K562 (cell line): ENCODE results near the gene CEP72. TPM values are rescaled to one million over a fixed set of nuclear protein-coding genes. Genes with fewer than 3 reads are reported as not detected.

ENCODE experiments used
- ATAC-seq: fragments of 200-7000 bp; cut with Tn5 transposase; 3 replicates; pipeline ENCODE4 v1.9.1; 2020; ENCODE audit warnings: moderate library complexity
- BruUV-seq: library from RNA; stranded (reverse); fragments of 400-500 nt; replicated peaks from 2 replicates; lab custom pipeline; 2021; lab: Mats Ljungman, UMichigan
- CTCF ChIA-PET: fragments of 300-600 bp; formaldehyde crosslinking; extraction: SDS; loops from one replicate; lab custom pipeline; 2021; ENCODE audit warnings: low intra/inter-chr PET ratio; lab: Yijun Ruan, JAX
- POLR2A ChIA-PET: fragments of 300-600, 350-650 bp; sonication (Branson Sonifier 250); formaldehyde crosslinking; extraction: SDS; loops from one replicate; lab custom pipeline; 2021; ENCODE audit warnings: antibody characterized with exemption, inconsistent platforms; lab: Yijun Ruan, JAX
- DNase-seq, 4 experiments: peaks; one replicate each; pipeline versions ENCODE4 v3.0.0 to v3.0.0-alpha.2; 2011 to 2018; ENCODE audit warnings: low spot score in 3 of 4, mixed read lengths in 3 of 4; ENCODE audit errors: extremely low read depth in 1 of 4
- FAIRE-seq: peaks from 2 replicates; lab custom pipeline; 2011; peaks lifted over from hg19 to GRCh38; lab: Jason Lieb, UNC
- H2AFZ ChIP-seq: 2 replicates; pipeline ENCODE4 v1.6.0; 2011; ENCODE audit warnings: low read depth, low read length, control low read depth, inconsistent platforms
- H3K27ac ChIP-seq: fragments of 200-600 bp; 3 replicates; pipeline ENCODE4 v1.8.0; 2011; ENCODE audit warnings: low read depth, mild to moderate bottlenecking, control low read depth, inconsistent platforms, low read length, moderate library complexity, mixed read lengths; ENCODE audit errors: extremely low read depth
- H3K27me3 ChIP-seq, 2 experiments: fragments of 300-600 bp in 1 of 2; 2 replicates in 1 of 2; 3 replicates in 1 of 2; pipeline versions ENCODE4 v1.6.0 to v1.8.0; 2011; ENCODE audit warnings: inconsistent platforms in 2 of 2, low read length in 2 of 2, mild to moderate bottlenecking in 1 of 2, mixed read lengths in 1 of 2, moderate library complexity in 1 of 2; ENCODE audit not compliant: control insufficient read depth in 2 of 2, insufficient read depth in 2 of 2
- H3K36me3 ChIP-seq: fragments of 300-600 bp; 3 replicates; pipeline ENCODE4 v1.8.0; 2011; ENCODE audit warnings: mild to moderate bottlenecking, low read length, inconsistent platforms; ENCODE audit not compliant: control insufficient read depth, insufficient read depth
- H3K4me1 ChIP-seq, 2 experiments: fragments of 200-600 bp in 1 of 2; replicated peaks in 1 of 2; 2 replicates in 1 of 2; 3 replicates in 1 of 2; pipeline versions ENCODE4 v1.5.1 to v1.8.0; 2011; ENCODE audit warnings: inconsistent platforms in 2 of 2, low read length in 2 of 2, mild to moderate bottlenecking in 1 of 2, mixed read lengths in 1 of 2, moderate library complexity in 1 of 2; ENCODE audit not compliant: control insufficient read depth in 2 of 2, insufficient read depth in 2 of 2
- H3K4me2 ChIP-seq: 2 replicates; pipeline ENCODE4 v1.6.1; 2011; ENCODE audit warnings: low read length, control low read depth, inconsistent platforms, mixed read lengths; ENCODE audit not compliant: insufficient read depth
- H3K4me3 ChIP-seq: fragments of 200-600 bp; sonication (generic), shearing (Covaris generic); 2 replicates; pipeline ENCODE4 v1.5.1; 2016; ENCODE audit warnings: control low read depth, inconsistent platforms
- H3K79me2 ChIP-seq: fragments of 200-600 bp; 3 replicates; pipeline ENCODE4 v1.8.0; 2011; ENCODE audit warnings: low read length, inconsistent platforms; ENCODE audit not compliant: control insufficient read depth, insufficient read depth
- H3K9ac ChIP-seq, 2 experiments: 2 replicates each; pipeline versions ENCODE4 v1.6.0 to v1.6.1; 2011; ENCODE audit warnings: low read depth in 2 of 2, low read length in 2 of 2, control low read depth in 1 of 2, inconsistent platforms in 1 of 2, mild to moderate bottlenecking in 1 of 2, mixed read lengths in 1 of 2; ENCODE audit not compliant: insufficient read depth in 1 of 2
- H3K9me1 ChIP-seq: one replicate; pipeline ENCODE4 v1.6.0; 2011; ENCODE audit warnings: inconsistent platforms, mild to moderate bottlenecking, low read length, moderate library complexity; ENCODE audit not compliant: control insufficient read depth, insufficient read depth
- H3K9me3 ChIP-seq: replicated peaks from 2 replicates; pipeline ENCODE4 v1.5.1; 2011; ENCODE audit warnings: low read depth, low read length, inconsistent platforms; ENCODE audit not compliant: control insufficient read depth, insufficient read depth
- H4K20me1 ChIP-seq: replicated peaks from 2 replicates; pipeline ENCODE4 v1.6.1; 2011; ENCODE audit warnings: low read length, inconsistent platforms, mixed read lengths; ENCODE audit not compliant: control insufficient read depth, insufficient read depth
- CEBPG ChIP-seq, 3 experiments: fragments of 200-800 bp in 1 of 3; sonication (Bioruptor generic) in 1 of 3; sonication (generic) in 1 of 3; formaldehyde crosslinking in 1 of 3; IDR thresholded peaks in 2 of 3; conservative IDR thresholded peaks in 1 of 3; 2 replicates each; pipeline versions ENCODE4 v1.6.1 to v1.8.0; 2016 to 2022; ENCODE audit warnings: missing compliant biosample characterization in 2 of 3, missing genetic modification characterization in 2 of 3, mild to moderate bottlenecking in 1 of 3, missing genetic modification reagents in 1 of 3
- ELK1 ChIP-seq: sonication (generic); formaldehyde crosslinking; IDR thresholded peaks from 2 replicates; pipeline ENCODE4 v1.8.1; 2022; ENCODE audit warnings: missing genetic modification reagents
- FOXJ2 ChIP-seq: fragments of 200-800 bp; sonication (Bioruptor generic); IDR thresholded peaks from 2 replicates; pipeline ENCODE4 v1.6.1; 2016; ENCODE audit warnings: missing genetic modification characterization, missing compliant biosample characterization
- FOXP1 ChIP-seq: sonication (generic); formaldehyde crosslinking; IDR thresholded peaks from 2 replicates; pipeline ENCODE4 v1.8.0; 2022; ENCODE audit warnings: mild to moderate bottlenecking, missing genetic modification reagents
- HSF4 ChIP-seq: fragments of 250-450 bp; sonication (Bioruptor Pico); IDR thresholded peaks from 2 replicates; pipeline ENCODE4 v2.1.2; 2022; ENCODE audit warnings: mild to moderate bottlenecking, moderate library complexity, borderline replicate concordance
- MYC ChIP-seq, 2 experiments: fragments of 250-450 bp in 1 of 2; sonication (Bioruptor Pico) in 1 of 2; IDR thresholded peaks; 2 replicates each; pipeline versions ENCODE4 v1.5.1 to v1.6.1; 2012 to 2021; ENCODE audit warnings: low read depth in 2 of 2, borderline replicate concordance in 1 of 2, improper control_type of control experiment in 1 of 2, low read length in 1 of 2, mild to moderate bottlenecking in 1 of 2, moderate library complexity in 1 of 2
- NCOA4 ChIP-seq: fragments of 450-650 bp; IDR thresholded peaks from 2 replicates; pipeline ENCODE4 v1.6.1; 2018; ENCODE audit warnings: mild to moderate bottlenecking; ENCODE audit not compliant: partially characterized antibody
- POLR2AphosphoS5 ChIP-seq: IDR thresholded peaks from 2 replicates; pipeline ENCODE4 v1.6.1; 2011; ENCODE audit warnings: mild to moderate bottlenecking, low read depth, low read length, moderate library complexity; ENCODE audit not compliant: control insufficient read depth, insufficient read depth
- POLR2G ChIP-seq: fragments of 200-400 bp; formaldehyde crosslinking; IDR thresholded peaks from 2 replicates; pipeline ENCODE4 v1.6.1; 2017; ENCODE audit warnings: low read depth, mild to moderate bottlenecking, antibody characterized with exemption, low read length, moderate library complexity
- SMAD4 ChIP-seq: fragments of 250-450 bp; sonication (Bioruptor Pico); conservative IDR thresholded peaks from 2 replicates; pipeline ENCODE4 v1.8.0; 2021; ENCODE audit warnings: inconsistent platforms, mild to moderate bottlenecking, moderate library complexity
- SNAPC5 ChIP-seq: fragments of 250-450 bp; sonication (Bioruptor Pico); IDR thresholded peaks from 2 replicates; pipeline ENCODE4 v1.8.0; 2021; ENCODE audit warnings: moderate library complexity, mild to moderate bottlenecking, inconsistent platforms
- SP1 ChIP-seq: sonication (generic); formaldehyde crosslinking; IDR thresholded peaks from 2 replicates; pipeline ENCODE4 v1.8.1; 2022; ENCODE audit warnings: mild to moderate bottlenecking, missing genetic modification reagents
- SP2 ChIP-seq: IDR thresholded peaks from 2 replicates; pipeline ENCODE4 v1.6.1; 2011; ENCODE audit warnings: mild to moderate bottlenecking, low read depth, low read length, moderate library complexity; ENCODE audit not compliant: poor library complexity, severe bottlenecking; ENCODE audit errors: extremely low read depth
- YY1 ChIP-seq, 3 experiments: IDR thresholded peaks; 2 replicates each; pipeline ENCODE4 v1.6.1; 2011; ENCODE audit warnings: low read length in 2 of 3, mild to moderate bottlenecking in 2 of 3, moderate library complexity in 2 of 3, borderline replicate concordance in 1 of 3, control low read depth in 1 of 3, low read depth in 1 of 3; ENCODE audit not compliant: insufficient read depth in 3 of 3, insufficient replicate concordance in 2 of 3, control insufficient read depth in 1 of 3, insufficient read length in 1 of 3; ENCODE audit errors: extremely low read depth in 1 of 3
- ZNF589 ChIP-seq: fragments of 200-800 bp; sonication (Bioruptor generic); IDR thresholded peaks from 2 replicates; pipeline ENCODE4 v1.6.1; 2016; ENCODE audit warnings: low read depth, missing genetic modification characterization, missing compliant biosample characterization
- WGBS: fragments of 100-300 bp; shearing (Covaris generic); methylation state at CpG from one replicate; pipeline ENCODE4 v1.1.6; 2016; ENCODE audit warnings: low coverage, mixed read lengths; ENCODE audit not compliant: insufficient coverage; ENCODE audit errors: missing lambda C conversion rate; 5-methylcytosine and 5-hydroxymethylcytosine counted together
- in situ Hi-C: fragments of 300-500 bp; cut with MboI; formaldehyde crosslinking; loops from 4 replicates; pipeline ENCODE4 v1.15.0; 2018; ENCODE audit warnings: inconsistent platforms, mixed read lengths
- intact Hi-C: fragments of 100-400 bp; cut with micrococcal nuclease; formaldehyde crosslinking; loops from 2 replicates; pipeline ENCODE4 v1.14.2; 2022
- polyA plus RNA-seq, 8 experiments: library from polyadenylated mRNA; depleted of rRNA in 4 of 8; stranded (reverse) in 5 of 8; unstranded in 3 of 8; fragments of >200 nt; fragmentation: Nextera tagmentation in 2 of 8; fragmentation: Illumina TruSeq in 1 of 8; extraction: Ambion mirVana in 2 of 8; extraction: Trizol in 1 of 8; gene quantifications; 2 replicates each; pipeline versions ENCODE4 v1.2.1 to v1.2.3, GENCODE V29; 2011 to 2014; ENCODE audit warnings: inconsistent platforms in 1 of 8, missing spikeins in 1 of 8
- total RNA-seq, 7 experiments: library from RNA; depleted of rRNA in 6 of 7; stranded (reverse); fragments of >200 nt in 6 of 7; fragmentation: Illumina TruSeq in 2 of 7; extraction: Trizol in 2 of 7; gene quantifications; 2 replicates each; pipeline versions ENCODE4 v1.2.1 to v1.2.3, GENCODE V29; 2011 to 2021; ENCODE audit warnings: low replicate concordance in 1 of 7

Gene CEP72
- total and polyA plus RNA-seq, 9 of the 15 experiments (the other 6 are each of a cell fraction or from before 2014, with no cell fraction given), result 0.89 to 38.1 (median 14.2) TPM

GRCh38 chr5:671459-672328 is 59.6 kb downstream of the CEP72 start:
- no peaks in the 10 kb centered on the region for H3K27me3 ChIP-seq
- 11% methylated on average over 26 of the region's 27 CpGs for WGBS
- ChIA-PET POLR2A (interaction anchor here (0.7 kb wide), 1 partner anchor 86 kb away, joined by 4 read pairs; no protein-coding TSS in a partner anchor), CTCF (interaction anchor here (2.3 kb wide), 1 partner anchor 231 kb away, joined by 12 read pairs; no protein-coding TSS in a partner anchor)
- H3K36me3 ChIP-seq, result peaks cover 14% of the 10 kb centered on the region; the same call in 2 of the 3 replicates
- peak overlapping the region in 1 of 2 experiments; percentile 68; a peak in 2 of 4 replicates for H3K9ac ChIP-seq
- ATAC-seq (peak; percentile 88), FAIRE-seq (peak; percentile 73), DNase-seq (peak; percentile 79 to 83 (median 82))
- no peak overlapping the region for H3K4me3 ChIP-seq
- no peaks in the 10 kb centered on the region for H3K9me3 ChIP-seq
- peaks cover 4 to 77% of the 10 kb centered on the region in 2 experiments; a peak in 4 of 5 replicates for H3K4me1 ChIP-seq
- no peak overlapping the region for H2AFZ ChIP-seq
- no peak overlapping the region for H3K27ac ChIP-seq
- BruUV-seq, result no TSS peak
- no peaks in the 10 kb centered on the region for H3K9me1 ChIP-seq
- H3K79me2 ChIP-seq, result no peaks in the 10 kb centered on the region
- in situ Hi-C loops, result no loop called here
- H3K4me2 ChIP-seq, result peak overlapping the region; percentile 66
- H4K20me1 ChIP-seq, result peaks cover 47% of the 10 kb centered on the region
- intact Hi-C loops, result loop anchor here (2.0 to 10.0 kb wide), 2 partner anchors 183 to 231 kb away; partner anchors contain the start of gene ZDHHC11
- peak; percentile 71 for TF ChIP-seq FOXP1 (CRISPR knock-in tag)
- TF ChIP-seq ELK1 (CRISPR knock-in tag), result no peak
- TF ChIP-seq CEBPG (CRISPR knock-in tag; IDR thresholded peaks at IDR 0.05), result 0 out of 2 replicates have a peak, but pooled peaks have one; percentile 15
- no peak for TF ChIP-seq CEBPG (tag; conservative IDR thresholded peaks at IDR 0.05 in 1 of 2, IDR thresholded peaks at IDR 0.05 in 1 of 2)
- 0 out of 2 replicates have a peak, but pooled peaks have one; percentile 20 for TF ChIP-seq SMAD4 (CRISPR knock-in tag)
- TF ChIP-seq FOXJ2, result no peak
- TF ChIP-seq ZNF589 (CRISPR knock-in tag), result no peak
- TF ChIP-seq NCOA4, result no peak
- TF ChIP-seq HSF4 (CRISPR knock-in tag), result no peak
- no peak for TF ChIP-seq SNAPC5
- TF ChIP-seq MYC (IDR thresholded peaks at IDR 0.05; ENCODE audit: low read depth, low read length), result no peak
- no peak for TF ChIP-seq MYC (CRISPR knock-in tag; IDR thresholded peaks at IDR 0.05; ENCODE audit: borderline replicate concordance, low read depth)
- peak; percentile 83 for TF ChIP-seq SP1
- no peak for TF ChIP-seq SP2
- TF ChIP-seq POLR2AphosphoS5, result no peak
- peak; percentile 86 for TF ChIP-seq POLR2G
- peak in 1 of 3 experiments; percentile 32 for TF ChIP-seq YY1 (IDR thresholded peaks at IDR 0.05; ENCODE audit: borderline replicate concordance in 1 of 3, control insufficient read depth in 1 of 3, extremely low read depth in 1 of 3, insufficient read depth in 3 of 3, insufficient read length in 1 of 3, insufficient replicate concordance in 2 of 3, low read depth in 1 of 3, low read length in 2 of 3)
